ENCODE results near the gene ATAD1. TPM values are rescaled to one million over a fixed set of nuclear protein-coding genes. Genes with fewer than 3 reads are reported as not detected.

Gene ATAD1
- total RNA-seq, 1 experiment from 2014 or later: 15.7 TPM

DNA sequence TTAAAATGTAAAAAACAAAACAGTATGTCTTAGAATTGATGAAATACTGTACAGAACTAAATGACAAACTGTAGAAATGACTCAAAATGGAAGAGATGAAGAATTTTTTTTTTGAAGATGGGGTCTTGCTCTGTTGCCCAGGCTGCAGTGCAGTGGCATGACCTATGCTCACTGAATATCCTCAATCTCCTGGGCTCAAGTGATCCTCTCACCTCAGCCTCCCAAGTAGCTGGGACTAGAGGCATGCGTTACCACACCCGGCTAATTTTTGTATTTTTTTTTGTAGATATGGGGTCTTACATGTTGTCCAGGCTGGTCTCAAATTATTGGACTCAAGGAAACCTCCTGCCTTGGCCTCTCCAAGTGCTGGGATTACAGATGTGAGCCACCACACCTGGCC, 36.5 kb downstream of the ATAD1 start:
- no peak overlapping the region for H3K4me2 ChIP-seq (ENCODE audit: low read length)
- H3K27me3 ChIP-seq (ENCODE audit: low read length): no peaks in the 10 kb centered on the region
- CTCF ChIA-PET: no interaction called here
- POLR2A ChIA-PET (ENCODE audit: unreplicated experiment): no interaction called here
- DNase-seq (no peak), ATAC-seq (no peak)
- H3K4me3 ChIP-seq (ENCODE audit: low read length): no peak overlapping the region
- H3K9ac ChIP-seq (ENCODE audit: low read length): no peak overlapping the region
- no peaks in the 10 kb centered on the region for H3K4me1 ChIP-seq (ENCODE audit: insufficient read depth, low read length)
- no peaks in the 10 kb centered on the region for H3K9me3 ChIP-seq (ENCODE audit: low read length)
- BruUV-seq (replicated peaks): no TSS peak
- no peaks in the 10 kb centered on the region for H3K9me2 ChIP-seq (replicated peaks; ENCODE audit: low read length)
- no peaks in the 10 kb centered on the region for H3F3A ChIP-seq (ENCODE audit: low read length, unreplicated experiment)
- TF ChIP-seq, protein P1, sequence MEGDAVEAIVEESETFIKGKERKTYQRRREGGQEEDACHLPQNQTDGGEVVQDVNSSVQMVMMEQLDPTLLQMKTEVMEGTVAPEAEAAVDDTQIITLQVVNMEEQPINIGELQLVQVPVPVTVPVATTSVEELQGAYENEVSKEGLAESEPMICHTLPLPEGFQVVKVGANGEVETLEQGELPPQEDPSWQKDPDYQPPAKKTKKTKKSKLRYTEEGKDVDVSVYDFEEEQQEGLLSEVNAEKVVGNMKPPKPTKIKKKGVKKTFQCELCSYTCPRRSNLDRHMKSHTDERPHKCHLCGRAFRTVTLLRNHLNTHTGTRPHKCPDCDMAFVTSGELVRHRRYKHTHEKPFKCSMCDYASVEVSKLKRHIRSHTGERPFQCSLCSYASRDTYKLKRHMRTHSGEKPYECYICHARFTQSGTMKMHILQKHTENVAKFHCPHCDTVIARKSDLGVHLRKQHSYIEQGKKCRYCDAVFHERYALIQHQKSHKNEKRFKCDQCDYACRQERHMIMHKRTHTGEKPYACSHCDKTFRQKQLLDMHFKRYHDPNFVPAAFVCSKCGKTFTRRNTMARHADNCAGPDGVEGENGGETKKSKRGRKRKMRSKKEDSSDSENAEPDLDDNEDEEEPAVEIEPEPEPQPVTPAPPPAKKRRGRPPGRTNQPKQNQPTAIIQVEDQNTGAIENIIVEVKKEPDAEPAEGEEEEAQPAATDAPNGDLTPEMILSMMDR (conservative IDR thresholded peaks at IDR 0.05; ENCODE audit: low read depth, low read length): no peak
- peaks cover 8% of the 10 kb centered on the region; the same call in 1 of the 2 replicates for H3K36me3 ChIP-seq (ENCODE audit: low read depth, low read length)
- no peaks in the 10 kb centered on the region for H3K79me2 ChIP-seq (ENCODE audit: low read length)
- no peak overlapping the region for H2AFZ ChIP-seq (ENCODE audit: low read length)
- no peaks in the 10 kb centered on the region for H4K20me1 ChIP-seq (ENCODE audit: low read length)
- no peak overlapping the region for H3K27ac ChIP-seq (ENCODE audit: low read length)
- intact Hi-C loops (cut with micrococcal nuclease): no loop called here

DNA sequence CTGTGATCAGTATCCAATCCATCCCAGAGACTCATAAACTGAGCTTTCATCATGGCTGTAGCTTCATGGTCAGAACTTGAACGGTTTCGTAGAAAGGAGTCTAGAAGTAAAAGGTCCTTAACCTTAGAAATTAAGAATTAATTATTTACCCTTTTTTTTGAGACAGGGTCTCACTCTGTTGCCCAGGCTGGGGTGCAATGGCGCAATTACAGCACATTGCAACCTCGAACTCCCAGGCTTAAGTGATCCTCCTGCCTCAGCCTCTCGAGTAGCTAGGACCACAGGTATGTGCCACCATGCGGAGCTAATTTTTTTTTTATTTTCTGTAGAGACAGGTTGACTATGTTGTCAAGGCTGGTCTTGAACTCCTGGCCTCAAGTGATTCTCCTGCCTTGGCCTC, 41.7 kb downstream of the ATAD1 start:
- H3K36me3 ChIP-seq (ENCODE audit: low read depth, low read length): peaks cover 8% of the 10 kb centered on the region
- POLR2A ChIA-PET (ENCODE audit: unreplicated experiment): no interaction called here
- H3K4me3 ChIP-seq (ENCODE audit: low read length): no peak overlapping the region
- CTCF ChIA-PET: no interaction called here
- H3K9ac ChIP-seq (ENCODE audit: low read length): peak overlapping the region; percentile 15; the same call in 1 of the 2 replicates
- H4K20me1 ChIP-seq (ENCODE audit: low read length): no peaks in the 10 kb centered on the region
- H3K79me2 ChIP-seq (ENCODE audit: low read length): no peaks in the 10 kb centered on the region
- H3K4me1 ChIP-seq (ENCODE audit: insufficient read depth, low read length): peaks cover 11% of the 10 kb centered on the region
- TF ChIP-seq, protein P1 (conservative IDR thresholded peaks at IDR 0.05; ENCODE audit: low read depth, low read length): no peak
- no peaks in the 10 kb centered on the region for H3K9me2 ChIP-seq (replicated peaks; ENCODE audit: low read length)
- H3K4me2 ChIP-seq (ENCODE audit: low read length): peak overlapping the region; percentile 43
- ATAC-seq (no peak), DNase-seq (no peak)
- H3K27me3 ChIP-seq (ENCODE audit: low read length): no peaks in the 10 kb centered on the region
- no peaks in the 10 kb centered on the region for H3K9me3 ChIP-seq (ENCODE audit: low read length)
- no peak overlapping the region for H2AFZ ChIP-seq (ENCODE audit: low read length)
- peaks cover 6% of the 10 kb centered on the region for H3F3A ChIP-seq (ENCODE audit: low read length, unreplicated experiment)
- H3K27ac ChIP-seq (ENCODE audit: low read length): peak overlapping the region; percentile 43
- BruUV-seq (replicated peaks): no TSS peak
- intact Hi-C loops (cut with micrococcal nuclease): no loop called here

DNA sequence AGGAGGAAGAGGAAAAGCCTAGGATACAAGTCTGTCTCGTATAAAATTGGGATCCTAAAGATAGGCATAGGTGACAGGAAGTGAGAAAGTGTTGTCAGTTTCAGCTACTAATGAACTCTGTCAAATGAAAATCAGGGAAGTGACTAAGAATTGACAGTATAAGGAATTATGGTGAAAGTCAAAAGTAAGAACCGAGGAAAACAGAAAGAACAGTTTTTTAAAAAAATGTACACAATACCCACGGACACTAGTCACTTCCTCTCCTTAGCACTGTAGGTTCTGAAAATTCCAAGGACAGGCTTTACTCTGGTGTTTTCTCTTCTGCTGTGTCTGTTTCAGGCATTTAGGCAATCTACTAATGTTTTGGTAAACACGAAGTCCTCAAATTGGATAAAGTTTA, 42.3 kb downstream of the ATAD1 start:
- ChIA-PET POLR2A (ENCODE audit: unreplicated experiment) (no interaction called here), CTCF (interaction anchor here (0.6 to 0.7 kb wide), 2 partner anchors 9 to 87 kb away, joined by 3 to 5 read pairs; no protein-coding TSS in a partner anchor)
- intact Hi-C loops (cut with micrococcal nuclease): no loop called here
- Histone ChIP-seq H3K9me2 (replicated peaks; ENCODE audit: low read length) (no peaks in the 10 kb centered on the region), H2AFZ (ENCODE audit: low read length) (peak overlapping the region; percentile 34; the same call in 1 of the 2 replicates), H3K27me3 (ENCODE audit: low read length) (no peaks in the 10 kb centered on the region), H3K9ac (ENCODE audit: low read length) (peak overlapping the region; percentile 15; the same call in 1 of the 2 replicates), H3K27ac (ENCODE audit: low read length) (peak overlapping the region; percentile 43), H3K4me3 (ENCODE audit: low read length) (no peak overlapping the region), H4K20me1 (ENCODE audit: low read length) (no peaks in the 10 kb centered on the region), H3F3A (ENCODE audit: low read length, unreplicated experiment) (peaks cover 6% of the 10 kb centered on the region), H3K4me2 (ENCODE audit: low read length) (peak overlapping the region; percentile 43), H3K4me1 (ENCODE audit: insufficient read depth, low read length) (peaks cover 11% of the 10 kb centered on the region), H3K79me2 (ENCODE audit: low read length) (no peaks in the 10 kb centered on the region), H3K36me3 (ENCODE audit: low read depth, low read length) (peaks cover 8% of the 10 kb centered on the region), H3K9me3 (ENCODE audit: low read length) (no peaks in the 10 kb centered on the region)
- TF ChIP-seq EZH2phosphoT487 (IDR thresholded peaks at IDR 0.05; ENCODE audit: borderline replicate concordance, low read length) (no peak), EZH2 (IDR thresholded peaks at IDR 0.05; ENCODE audit: low read length, unreplicated experiment) (no peak)
- TF ChIP-seq, protein P1 (conservative IDR thresholded peaks at IDR 0.05; ENCODE audit: low read depth, low read length): no peak
- no TSS peak for BruUV-seq (replicated peaks)
- DNase-seq: peak; percentile 23
- ATAC-seq: peak; percentile 84

All from PC-3 (cell line).